Measurements from ENCODE around the gene MAMSTR.
A peak's percentile ranks its signal among the peaks of the same experiment; 100 is the strongest.
"Not testable (repeated sequence)": the region's sequence is repeated elsewhere in the genome, so short reads cannot be mapped to it uniquely, and the experiment has no call there.

The MAMSTR gene

GRCh38 chr19:48720613-48721296 lies 1.2 kb upstream of the MAMSTR start:
- DNase-seq (ENCODE audit: low read depth, low spot score): peak; percentile 98

DNA sequence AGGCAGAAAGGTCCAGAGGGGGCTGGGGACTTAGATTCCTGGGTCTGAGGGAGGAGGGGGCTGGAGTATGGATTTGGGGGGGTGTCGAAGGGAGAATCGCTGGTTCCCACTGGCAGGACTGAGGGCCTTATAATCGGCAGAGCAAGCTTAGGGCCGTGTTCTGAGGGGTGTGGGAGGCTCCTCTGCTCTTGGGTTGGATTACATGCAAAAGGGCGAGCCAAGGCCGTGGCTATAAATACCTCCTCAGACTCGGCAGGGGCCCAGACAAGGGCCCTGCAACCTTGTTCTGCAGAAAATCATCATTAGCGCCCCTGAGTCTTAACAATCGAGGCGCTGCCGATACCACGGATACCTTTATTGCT lies 707 bp upstream of the MAMSTR start:
- DNase-seq (ENCODE audit: low read depth, low spot score): no peak

DNA sequence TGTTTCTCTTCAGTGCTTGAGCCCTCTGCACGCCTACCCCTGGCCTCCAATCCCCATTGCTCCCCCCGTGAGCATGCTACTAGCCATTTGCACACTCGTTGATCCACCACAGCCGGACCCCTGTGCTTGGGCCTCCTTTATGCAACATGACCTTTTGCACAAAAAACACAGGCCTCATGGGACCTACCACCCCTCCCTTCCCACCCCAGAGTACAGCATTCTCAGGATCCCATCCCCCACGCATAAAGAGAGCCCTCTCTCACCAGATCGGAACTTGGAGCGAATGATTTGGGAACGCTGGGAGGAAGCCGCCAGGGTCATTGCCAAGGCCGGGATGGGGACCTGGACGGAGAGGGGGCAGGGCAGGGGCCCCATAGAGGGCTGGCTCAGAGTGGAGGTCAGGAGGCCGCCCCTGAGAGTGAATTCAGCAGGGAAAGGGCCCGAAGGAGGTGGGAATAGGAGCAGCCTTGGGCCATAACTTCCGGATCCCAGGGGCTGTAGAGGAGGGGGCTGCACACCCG lies 754 bp downstream of the MAMSTR start:
- no peak for DNase-seq (ENCODE audit: low read depth, low spot score)

DNA sequence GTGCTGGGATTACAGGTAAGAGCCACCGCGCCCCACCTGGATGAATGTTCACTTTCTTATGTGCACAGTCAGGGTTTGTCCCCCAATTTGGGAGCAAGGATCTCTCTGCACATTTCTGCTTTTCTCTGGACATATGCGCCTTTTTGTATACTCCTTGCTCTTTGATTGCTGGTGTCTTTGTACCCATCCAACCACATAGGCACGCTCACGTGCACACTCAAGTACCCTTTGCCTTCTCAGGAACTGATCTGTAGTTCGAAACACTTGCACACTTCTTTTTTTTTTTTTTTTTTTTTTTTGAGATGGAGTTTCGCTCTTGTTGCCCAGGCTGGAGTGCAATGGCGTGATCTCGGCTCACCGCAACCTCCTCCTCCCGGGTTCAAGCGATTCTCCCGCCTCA lies 1.4 kb downstream of the MAMSTR start:
- not testable (repeated sequence) for DNase-seq (ENCODE audit: low read depth, low spot score)

- DNase-seq (ENCODE audit: low read depth, low spot score): no peak
These were observed 2.8 kb downstream of the MAMSTR start for GRCh38 chr19:48716562-48717291.

DNA sequence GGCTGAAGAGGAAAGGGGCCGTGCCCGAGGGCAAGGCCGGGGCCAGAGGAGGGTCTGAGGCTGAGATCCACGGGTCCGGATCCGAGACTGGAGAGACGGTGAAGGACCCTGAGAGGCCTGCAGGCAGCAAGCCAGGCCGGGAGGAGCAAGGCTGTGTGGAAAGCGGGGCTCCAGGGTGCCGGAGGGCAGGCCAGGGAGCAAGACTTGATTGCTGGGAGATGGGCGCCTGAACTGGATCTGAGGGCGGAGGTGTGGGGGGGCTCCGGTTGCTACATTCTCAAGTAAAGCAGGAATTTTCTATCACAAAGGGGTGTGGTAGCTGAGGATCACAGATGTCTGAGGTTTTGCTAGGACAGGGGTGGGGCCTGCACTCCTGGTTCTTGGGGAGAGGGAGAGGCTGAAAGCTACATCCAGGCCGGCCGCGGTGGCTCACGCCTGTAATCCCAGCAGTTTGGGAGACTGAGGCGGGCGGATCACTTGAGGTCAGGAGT lies 3.8 kb downstream of the MAMSTR start:
- DNase-seq (ENCODE audit: low read depth, low spot score): no peak

GRCh38 chr19:48714759-48715675 lies 4.5 kb downstream of the MAMSTR start:
- no peak for DNase-seq (ENCODE audit: low read depth, low spot score)

GRCh38 chr19:48713864-48714755 lies 5.4 kb downstream of the MAMSTR start:
- DNase-seq (ENCODE audit: low read depth, low spot score): peak; percentile 97

DNA sequence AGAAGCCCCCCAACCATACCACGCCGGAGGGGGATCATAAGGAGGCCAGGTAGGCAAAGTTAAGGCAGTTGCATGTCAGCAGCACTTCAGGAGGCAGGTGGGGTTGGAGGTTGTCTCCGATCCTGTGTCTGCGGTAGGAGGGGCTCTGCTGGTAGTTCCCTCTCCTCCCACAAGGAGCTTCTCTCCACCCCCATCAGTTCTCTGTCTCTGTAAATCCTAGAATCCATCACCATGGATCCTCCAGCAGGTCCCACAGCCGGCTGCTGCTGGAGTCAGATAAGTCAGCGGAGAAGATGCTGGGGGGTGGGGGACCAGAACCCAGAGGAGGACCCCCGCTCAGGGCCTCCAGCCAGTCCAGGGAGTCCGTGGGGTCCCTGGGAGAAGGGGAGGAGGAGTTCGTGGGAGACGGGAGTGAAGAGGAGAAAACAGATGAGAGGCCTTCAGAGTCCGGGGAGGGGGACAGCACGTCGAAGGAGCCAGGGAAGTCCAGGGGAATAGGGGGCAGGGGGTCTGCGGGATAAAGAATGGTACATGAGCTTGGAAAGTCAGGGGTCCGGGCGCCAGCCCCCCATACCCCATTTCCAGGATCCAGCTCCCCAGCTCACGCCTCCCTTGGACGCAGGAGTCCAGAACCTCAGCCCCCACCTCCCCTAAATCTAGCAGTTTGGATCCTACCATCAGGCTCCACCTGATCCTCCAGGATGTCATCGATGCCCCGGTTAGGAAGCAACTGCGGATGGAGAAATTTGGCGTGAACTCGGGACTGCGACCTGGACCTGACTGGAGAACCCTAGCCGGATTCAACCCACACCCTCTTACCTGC lies 6.3 kb downstream of the MAMSTR start:
- DNase-seq (ENCODE audit: low read depth, low spot score): no peak

DNA sequence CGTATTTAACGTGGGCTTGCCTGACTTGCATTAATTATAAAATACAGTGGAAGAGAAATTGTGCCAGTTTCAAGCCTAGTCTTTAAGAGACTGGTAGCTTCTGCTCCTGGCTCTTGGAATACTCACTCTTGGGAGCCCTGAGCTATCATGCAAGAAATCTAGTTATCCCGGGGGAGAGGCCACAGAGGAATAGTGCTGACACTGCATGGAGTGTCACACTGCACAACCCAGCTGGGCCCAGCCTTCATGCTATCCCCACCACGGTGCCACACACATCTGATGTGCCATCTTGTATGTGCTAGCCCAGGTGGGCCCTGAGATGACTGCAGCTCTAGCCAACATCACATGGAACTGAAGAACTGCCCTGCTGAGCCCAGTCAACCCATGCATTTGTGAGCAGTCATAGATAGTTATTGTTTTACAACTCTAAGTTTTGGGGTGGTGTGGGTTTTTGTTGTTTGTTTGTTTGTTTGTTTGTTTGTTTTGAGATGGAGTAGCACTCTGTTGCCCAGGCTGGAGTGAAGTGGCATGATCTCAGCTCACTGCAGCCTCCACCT lies 8.3 kb downstream of the MAMSTR start:
- DNase-seq (ENCODE audit: low read depth, low spot score): no peak

- DNase-seq (ENCODE audit: low read depth, low spot score): no peak
These were observed 11.1 kb downstream of the MAMSTR start for GRCh38 chr19:48708471-48708870.

DNA sequence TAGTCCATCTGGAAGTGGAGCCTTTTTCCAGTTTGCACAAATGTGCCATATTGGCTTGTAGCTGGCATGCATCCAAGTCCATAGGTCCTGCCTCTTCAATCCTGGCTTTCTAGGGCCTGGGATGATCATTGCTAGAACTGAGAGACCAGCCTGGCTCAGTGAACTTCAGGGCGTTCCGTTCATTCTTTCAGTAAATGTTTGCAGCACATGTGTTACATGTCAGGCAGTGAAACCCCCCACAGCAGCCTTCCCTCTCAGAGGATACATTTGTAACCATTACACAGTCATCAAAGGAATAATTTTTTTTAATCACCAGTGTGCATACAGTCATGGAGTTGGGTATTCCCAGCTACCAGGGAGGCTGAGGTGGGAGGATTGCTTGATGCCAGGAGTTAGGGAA lies 14.1 kb downstream of the MAMSTR start:
- DNase-seq (ENCODE audit: low read depth, low spot score): no peak

DNA sequence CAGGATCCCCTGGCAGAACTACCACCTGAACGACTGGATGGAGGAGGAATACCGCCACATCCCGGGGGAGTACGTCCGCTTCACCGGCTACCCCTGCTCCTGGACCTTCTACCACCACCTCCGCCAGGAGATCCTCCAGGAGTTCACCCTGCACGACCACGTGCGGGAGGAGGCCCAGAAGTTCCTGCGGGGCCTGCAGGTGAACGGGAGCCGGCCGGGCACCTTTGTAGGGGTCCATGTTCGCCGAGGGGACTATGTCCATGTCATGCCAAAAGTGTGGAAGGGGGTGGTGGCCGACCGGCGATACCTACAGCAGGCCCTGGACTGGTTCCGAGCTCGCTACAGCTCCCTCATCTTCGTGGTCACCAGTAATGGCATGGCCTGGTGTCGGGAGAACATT lies 16.2 kb downstream of the MAMSTR start:
- DNase-seq (ENCODE audit: low read depth, low spot score): no peak

DNA sequence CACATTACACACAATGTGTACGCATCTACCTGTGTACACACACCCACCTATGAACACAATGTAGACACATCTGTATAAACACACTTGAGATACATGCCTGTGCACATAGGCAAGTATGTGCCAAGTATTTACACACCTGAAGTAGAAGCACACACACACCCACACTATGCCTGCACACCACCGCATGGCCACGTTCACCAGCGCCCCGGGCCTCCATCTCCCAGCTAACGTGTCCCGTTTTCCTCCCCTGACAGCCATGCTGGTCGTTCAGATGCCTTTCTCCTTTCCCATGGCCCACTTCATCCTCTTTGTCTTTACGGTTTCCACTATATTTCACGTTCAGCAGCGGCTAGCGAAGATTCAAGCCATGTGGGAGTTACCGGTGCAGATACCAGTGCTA lies 16.8 kb downstream of the MAMSTR start:
- no peak for DNase-seq (ENCODE audit: low read depth, low spot score)

GRCh38 chr19:48698046-48698445 lies 21.5 kb downstream of the MAMSTR start:
- DNase-seq (ENCODE audit: low read depth, low spot score): no peak

GRCh38 chr19:48696353-48697010 lies 23.0 kb downstream of the MAMSTR start:
- peak; percentile 75 for DNase-seq (ENCODE audit: low read depth, low spot score)

GRCh38 chr19:48695743-48696352 lies 23.7 kb downstream of the MAMSTR start, which contains the start of gene FUT2:
Gene FUT2 (plus strand): TSS chr19:48695971. CDS start chr19:48702957, 6,986 bp downstream.
- no peak for DNase-seq (ENCODE audit: low read depth, low spot score)

GRCh38 chr19:48693629-48694028 lies 25.9 kb downstream of the MAMSTR start:
- DNase-seq (ENCODE audit: low read depth, low spot score): not testable (repeated sequence)

DNA sequence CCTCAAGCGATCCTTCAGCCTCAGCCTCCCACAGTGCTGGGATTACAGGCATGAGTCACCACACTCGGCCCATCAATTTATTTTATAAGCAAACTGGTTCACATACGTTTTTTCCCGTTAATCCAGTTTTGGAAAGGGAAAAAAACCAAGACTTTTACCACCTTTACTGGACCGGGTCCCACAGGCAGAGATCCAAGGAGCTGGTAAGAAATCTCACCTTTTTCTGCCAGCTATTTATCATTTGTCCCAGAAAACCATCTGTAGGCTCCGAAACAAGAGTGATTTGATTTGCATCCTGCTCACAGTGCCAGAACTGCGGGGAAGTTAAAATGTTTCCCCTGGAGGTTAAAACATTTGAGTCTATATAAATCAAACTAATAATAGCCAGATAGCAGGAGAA lies 30.1 kb downstream of the MAMSTR start:
- no peak for DNase-seq (ENCODE audit: low read depth, low spot score)
